ENCODE results near the gene EXOSC3.

DNA sequence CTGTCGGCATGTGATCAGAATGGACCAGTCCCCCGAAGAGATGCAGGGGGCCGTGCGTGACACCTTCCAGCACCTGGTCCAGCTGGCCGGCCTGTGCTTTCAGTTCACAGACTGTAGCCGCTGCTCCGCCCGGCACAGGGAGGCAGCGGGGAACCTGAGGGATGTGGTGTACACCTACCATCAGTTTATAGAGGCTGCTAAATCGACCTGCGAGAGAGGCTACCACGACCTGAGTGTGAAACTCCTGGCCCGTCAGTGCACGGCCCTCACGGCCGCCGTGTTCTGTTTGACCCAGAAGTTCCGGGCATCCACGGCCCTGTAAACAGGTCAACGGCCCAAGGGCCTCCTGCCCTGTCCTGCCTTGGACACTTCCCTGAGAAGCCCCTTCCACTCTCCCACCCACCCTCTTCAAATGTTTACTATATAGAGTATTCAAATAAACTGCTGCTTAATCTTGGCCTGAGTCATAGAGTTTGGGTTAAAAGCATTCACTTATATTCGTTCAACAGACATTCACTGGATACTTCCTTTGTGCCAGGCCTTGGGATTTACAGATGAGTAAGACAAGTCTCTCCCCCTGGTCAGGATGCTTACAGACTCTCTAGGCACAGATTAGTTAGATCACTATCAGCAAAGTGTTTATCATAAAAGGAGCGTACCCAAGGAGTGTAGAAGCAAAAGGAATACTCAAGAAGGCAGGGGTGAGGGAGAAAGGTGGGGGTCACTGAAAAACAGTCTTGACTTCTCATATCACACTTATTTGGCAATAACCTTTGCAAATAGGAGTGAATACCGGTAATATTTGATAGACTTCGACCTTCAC lies 38.2 kb downstream of the EXOSC3 start:
- no peak for TF ChIP-seq TRIM24 (IDR thresholded peaks at IDR 0.05)
- TF ChIP-seq ATF7 (IDR thresholded peaks at IDR 0.05) = no peak
- TF ChIP-seq ZNF24 (IDR thresholded peaks at IDR 0.05) = no peak
- no peak for TF ChIP-seq ZNF77 (CRISPR knock-in tag; IDR thresholded peaks at IDR 0.05)
- TF ChIP-seq MYNN (IDR thresholded peaks at IDR 0.05) = no peak
- no peak for TF ChIP-seq MYNN (CRISPR knock-in tag; IDR thresholded peaks at IDR 0.05)
- TF ChIP-seq ZFX (CRISPR knock-in tag; IDR thresholded peaks at IDR 0.05) = no peak
- TF ChIP-seq, protein P1, sequence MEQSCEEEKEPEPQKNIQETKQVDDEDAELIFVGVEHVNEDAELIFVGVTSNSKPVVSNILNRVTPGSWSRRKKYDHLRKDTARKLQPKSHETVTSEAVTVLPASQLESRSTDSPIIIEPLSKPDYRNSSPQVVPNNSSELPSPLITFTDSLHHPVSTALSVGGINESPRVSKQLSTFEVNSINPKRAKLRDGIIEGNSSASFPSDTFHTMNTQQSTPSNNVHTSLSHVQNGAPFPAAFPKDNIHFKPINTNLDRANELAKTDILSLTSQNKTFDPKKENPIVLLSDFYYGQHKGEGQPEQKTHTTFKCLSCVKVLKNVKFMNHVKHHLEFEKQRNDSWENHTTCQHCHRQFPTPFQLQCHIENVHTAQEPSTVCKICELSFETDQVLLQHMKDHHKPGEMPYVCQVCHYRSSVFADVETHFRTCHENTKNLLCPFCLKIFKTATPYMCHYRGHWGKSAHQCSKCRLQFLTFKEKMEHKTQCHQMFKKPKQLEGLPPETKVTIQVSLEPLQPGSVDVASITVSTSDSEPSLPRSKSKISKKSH (CRISPR knock-in tag; IDR thresholded peaks at IDR 0.05) = no peak
- TF ChIP-seq, protein P2, sequence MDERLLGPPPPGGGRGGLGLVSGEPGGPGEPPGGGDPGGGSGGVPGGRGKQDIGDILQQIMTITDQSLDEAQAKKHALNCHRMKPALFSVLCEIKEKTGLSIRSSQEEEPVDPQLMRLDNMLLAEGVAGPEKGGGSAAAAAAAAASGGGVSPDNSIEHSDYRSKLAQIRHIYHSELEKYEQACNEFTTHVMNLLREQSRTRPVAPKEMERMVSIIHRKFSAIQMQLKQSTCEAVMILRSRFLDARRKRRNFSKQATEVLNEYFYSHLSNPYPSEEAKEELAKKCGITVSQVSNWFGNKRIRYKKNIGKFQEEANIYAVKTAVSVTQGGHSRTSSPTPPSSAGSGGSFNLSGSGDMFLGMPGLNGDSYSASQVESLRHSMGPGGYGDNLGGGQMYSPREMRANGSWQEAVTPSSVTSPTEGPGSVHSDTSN (CRISPR knock-in tag; IDR thresholded peaks at IDR 0.05; ENCODE audit: low read depth) = no peak
- TF ChIP-seq, protein P2 (tag; conservative IDR thresholded peaks at IDR 0.05; ENCODE audit: low read depth) = no peak
- no peak for TF ChIP-seq EP300 (IDR thresholded peaks at IDR 0.05; ENCODE audit: low read length)
- TF ChIP-seq POLR2AphosphoS5 (IDR thresholded peaks at IDR 0.05; ENCODE audit: control insufficient read depth, insufficient read depth, low read depth, low read length) = no peak
- no peak for TF ChIP-seq KLF6 (CRISPR knock-in tag; IDR thresholded peaks at IDR 0.05; ENCODE audit: borderline replicate concordance)
- TF ChIP-seq, protein P3, sequence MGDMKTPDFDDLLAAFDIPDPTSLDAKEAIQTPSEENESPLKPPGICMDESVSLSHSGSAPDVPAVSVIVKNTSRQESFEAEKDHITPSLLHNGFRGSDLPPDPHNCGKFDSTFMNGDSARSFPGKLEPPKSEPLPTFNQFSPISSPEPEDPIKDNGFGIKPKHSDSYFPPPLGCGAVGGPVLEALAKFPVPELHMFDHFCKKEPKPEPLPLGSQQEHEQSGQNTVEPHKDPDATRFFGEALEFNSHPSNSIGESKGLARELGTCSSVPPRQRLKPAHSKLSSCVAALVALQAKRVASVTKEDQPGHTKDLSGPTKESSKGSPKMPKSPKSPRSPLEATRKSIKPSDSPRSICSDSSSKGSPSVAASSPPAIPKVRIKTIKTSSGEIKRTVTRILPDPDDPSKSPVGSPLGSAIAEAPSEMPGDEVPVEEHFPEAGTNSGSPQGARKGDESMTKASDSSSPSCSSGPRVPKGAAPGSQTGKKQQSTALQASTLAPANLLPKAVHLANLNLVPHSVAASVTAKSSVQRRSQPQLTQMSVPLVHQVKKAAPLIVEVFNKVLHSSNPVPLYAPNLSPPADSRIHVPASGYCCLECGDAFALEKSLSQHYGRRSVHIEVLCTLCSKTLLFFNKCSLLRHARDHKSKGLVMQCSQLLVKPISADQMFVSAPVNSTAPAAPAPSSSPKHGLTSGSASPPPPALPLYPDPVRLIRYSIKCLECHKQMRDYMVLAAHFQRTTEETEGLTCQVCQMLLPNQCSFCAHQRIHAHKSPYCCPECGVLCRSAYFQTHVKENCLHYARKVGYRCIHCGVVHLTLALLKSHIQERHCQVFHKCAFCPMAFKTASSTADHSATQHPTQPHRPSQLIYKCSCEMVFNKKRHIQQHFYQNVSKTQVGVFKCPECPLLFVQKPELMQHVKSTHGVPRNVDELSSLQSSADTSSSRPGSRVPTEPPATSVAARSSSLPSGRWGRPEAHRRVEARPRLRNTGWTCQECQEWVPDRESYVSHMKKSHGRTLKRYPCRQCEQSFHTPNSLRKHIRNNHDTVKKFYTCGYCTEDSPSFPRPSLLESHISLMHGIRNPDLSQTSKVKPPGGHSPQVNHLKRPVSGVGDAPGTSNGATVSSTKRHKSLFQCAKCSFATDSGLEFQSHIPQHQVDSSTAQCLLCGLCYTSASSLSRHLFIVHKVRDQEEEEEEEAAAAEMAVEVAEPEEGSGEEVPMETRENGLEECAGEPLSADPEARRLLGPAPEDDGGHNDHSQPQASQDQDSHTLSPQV (IDR thresholded peaks at IDR 0.05) = no peak

All from K562 (cell line).